ENCODE data around the gene GSK3B.

GRCh38 chr3:119831941-119832371, 262.3 kb downstream of the GSK3B start:
- TF ChIP-seq CTCF (conservative IDR thresholded peaks at IDR 0.05; ENCODE audit: low read depth, low read length) (no peak), EZH2 (IDR thresholded peaks at IDR 0.05; ENCODE audit: borderline replicate concordance, low read depth, low read length, poor library complexity, severe bottlenecking) (no peak)
